ENCODE measurements around the gene CFAP20DC. TPM values are rescaled to one million over a fixed set of nuclear protein-coding genes. Genes with fewer than 3 reads are reported as not detected.
"Not testable (repeated sequence)": the region's sequence is repeated elsewhere in the genome, so short reads cannot be mapped to it uniquely, and the experiment has no call there.

Gene CFAP20DC
- total RNA-seq, 1 donor from 2014 or later, result not detected

GRCh38 chr3:59052803-59053411, 3.1 kb upstream of the CFAP20DC start:
- no peak for DNase-seq
- no peaks in the 10 kb centered on the region for H3K27me3 ChIP-seq (ENCODE audit: low read depth)
- no peak overlapping the region for H3K27ac ChIP-seq (replicated peaks)
- no peak overlapping the region for H3K4me3 ChIP-seq
- intact Hi-C loops (cut with micrococcal nuclease), result no loop called here
- peak; percentile 68 for TF ChIP-seq CTCF (IDR thresholded peaks at IDR 0.05; ENCODE audit: borderline replicate concordance)
- no peaks in the 10 kb centered on the region for H3K36me3 ChIP-seq
- peaks cover 11% of the 10 kb centered on the region for H3K4me1 ChIP-seq
- H3K9me3 ChIP-seq (replicated peaks), result no peaks in the 10 kb centered on the region

- DNase-seq; H3K9me3 ChIP-seq (replicated peaks); intact Hi-C loops (cut with micrococcal nuclease): not testable (repeated sequence)
These were observed 1.1 kb upstream of the CFAP20DC start for GRCh38 chr3:59050811-59051414.

GRCh38 chr3:59046839-59047238, 3.0 kb downstream of the CFAP20DC start:
- intact Hi-C loops (cut with micrococcal nuclease), result no loop called here
- TF ChIP-seq CTCF (IDR thresholded peaks at IDR 0.05; ENCODE audit: borderline replicate concordance), result no peak
- no peak for DNase-seq
- H3K27me3 ChIP-seq (ENCODE audit: low read depth), result no peaks in the 10 kb centered on the region
- H3K36me3 ChIP-seq, result no peaks in the 10 kb centered on the region
- H3K4me1 ChIP-seq, result peaks cover 11% of the 10 kb centered on the region
- no peak overlapping the region for H3K27ac ChIP-seq (replicated peaks)
- no peaks in the 10 kb centered on the region for H3K9me3 ChIP-seq (replicated peaks)
- H3K4me3 ChIP-seq, result no peak overlapping the region

More at GRCh38 chr3:59050811-59051414, 1.1 kb upstream of the CFAP20DC start:
- H3K27me3 ChIP-seq (ENCODE audit: low read depth); H3K36me3 ChIP-seq; H3K27ac ChIP-seq (replicated peaks); H3K4me3 ChIP-seq: not testable (repeated sequence)
- H3K4me1 ChIP-seq, result peaks cover 11% of the 10 kb centered on the region

GRCh38 chr3:59043391-59043790, 6.4 kb downstream of the CFAP20DC start:
- Histone ChIP-seq H3K36me3 (no peaks in the 10 kb centered on the region), H3K4me3 (no peak overlapping the region), H3K9me3 (replicated peaks) (no peaks in the 10 kb centered on the region), H3K4me1 (no peaks in the 10 kb centered on the region), H3K27me3 (ENCODE audit: low read depth) (no peaks in the 10 kb centered on the region), H3K27ac (replicated peaks) (no peak overlapping the region)
- DNase-seq, result no peak
- intact Hi-C loops (cut with micrococcal nuclease), result no loop called here
- TF ChIP-seq CTCF (IDR thresholded peaks at IDR 0.05; ENCODE audit: borderline replicate concordance), result no peak

- no peak for DNase-seq
- H3K36me3 ChIP-seq, result no peaks in the 10 kb centered on the region
- no peaks in the 10 kb centered on the region for H3K9me3 ChIP-seq (replicated peaks)
- intact Hi-C loops (cut with micrococcal nuclease), result no loop called here
- TF ChIP-seq CTCF (IDR thresholded peaks at IDR 0.05; ENCODE audit: borderline replicate concordance), result no peak
- no peaks in the 10 kb centered on the region for H3K4me1 ChIP-seq
- H3K4me3 ChIP-seq, result no peak overlapping the region
- H3K27ac ChIP-seq (replicated peaks), result no peak overlapping the region
- no peaks in the 10 kb centered on the region for H3K27me3 ChIP-seq (ENCODE audit: low read depth)
These were observed 8.9 kb downstream of the CFAP20DC start for GRCh38 chr3:59040902-59041301.

GRCh38 chr3:59027607-59028006, 22.2 kb downstream of the CFAP20DC start:
- intact Hi-C loops (cut with micrococcal nuclease), result no loop called here
- no peak for TF ChIP-seq CTCF (IDR thresholded peaks at IDR 0.05; ENCODE audit: borderline replicate concordance)
- H3K36me3 ChIP-seq, result no peaks in the 10 kb centered on the region

More at GRCh38 chr3:59027607-59028006, 22.2 kb downstream of the CFAP20DC start:
- Histone ChIP-seq H3K27me3 (ENCODE audit: low read depth) (peaks cover 15% of the 10 kb centered on the region), H3K27ac (replicated peaks) (no peak overlapping the region), H3K4me3 (no peak overlapping the region), H3K9me3 (replicated peaks) (no peaks in the 10 kb centered on the region), H3K4me1 (no peaks in the 10 kb centered on the region)
- DNase-seq, result no peak
